Ovary (tissue), 9 donors: Measurements from ENCODE around the gene DIDO1. TPM values are rescaled to one million over a fixed set of nuclear protein-coding genes. Genes with fewer than 3 reads are reported as not detected.

ENCODE experiments used
- DNase-seq, 5 donors: peaks; one replicate each; pipeline ENCODE4 v3.0.0-alpha.2; 2019 to 2020
- H3K27ac ChIP-seq, 2 donors: fragments of 200-600 bp; one replicate each; pipeline versions ENCODE4 v1.5.1 to v1.8.0; 2019 to 2022
- H3K27me3 ChIP-seq: fragments of 200-600 bp; one replicate; pipeline ENCODE4 v1.8.0; 2022
- H3K36me3 ChIP-seq: fragments of 200-600 bp; sonication (generic); one replicate; pipeline ENCODE4 v1.5.1; 2019
- H3K4me1 ChIP-seq: one replicate; pipeline ENCODE4 v1.8.1; 2013; ENCODE audit warnings: mild to moderate bottlenecking, moderate library complexity; ENCODE audit not compliant: insufficient read depth
- H3K4me3 ChIP-seq: fragments of 200-600 bp; sonication (generic); one replicate; pipeline ENCODE4 v1.5.1; 2017
- H3K9me3 ChIP-seq, 2 donors: fragments of 200-600 bp in 1 of 2; sonication (generic) in 1 of 2; one replicate each; pipeline versions ENCODE4 v1.5.1 to v1.8.1; 2013 to 2019; ENCODE audit warnings: mild to moderate bottlenecking in 1 of 2, moderate library complexity in 1 of 2
- EP300 ChIP-seq: sonication (generic); formaldehyde crosslinking; IDR thresholded peaks from one replicate; pipeline ENCODE4 v1.6.1; 2017; ENCODE audit warnings: antibody characterized with exemption
- POLR2A ChIP-seq: fragments of 450-650 bp; IDR thresholded peaks from one replicate; pipeline ENCODE4 v1.6.1; 2017; ENCODE audit warnings: antibody characterized with exemption, mild to moderate bottlenecking, moderate library complexity
- WGBS, 3 donors: extraction: QIAGEN DNeasy Blood & Tissue Kit in 1 of 3; methylation state at CpG; one replicate each; pipeline versions ENCODE4 v1.1.5 to v1.1.7; 2013 to 2017; 5-methylcytosine and 5-hydroxymethylcytosine counted together
- intact Hi-C, 4 donors: fragments of 100-400 bp; cut with DNase I; formaldehyde crosslinking; loops; one replicate each; pipeline versions ENCODE4 v1.11.0 to v1.15.1; 2022 to 2023
- polyA plus RNA-seq, 2 donors: library from polyadenylated mRNA; stranded (reverse); fragments of 200-250 nt in 1 of 2; fragments of 350-450 nt in 1 of 2; fragmentation: Illumina TruSeq in 1 of 2; extraction: RNeasy Lipid Tissue Mini Kit (QIAGEN cat#74804) in 1 of 2; gene quantifications; one replicate each; pipeline ENCODE4 v1.2.3, GENCODE V29; 2013 to 2014
- total RNA-seq, 7 donors: library from RNA; depleted of rRNA in 2 of 7; stranded (reverse); fragments of >200 nt in 2 of 7; fragmentation: NEBNext Ultra II Directional in 3 of 7; extraction: Animal tissue kit (Norgen Biotek cat#: 25700) in 3 of 7; gene quantifications; one replicate each; pipeline versions ENCODE4 v1.1.0 to v1.2.4, GENCODE V29; 2016 to 2023
- TF ChIP-seq, protein P1 (sequence below), 3 donors: fragments of 450-650 bp in 2 of 3; fragments of 200-600 bp in 1 of 3; IDR thresholded peaks; one replicate each; pipeline versions ENCODE4 v1.5.1 to v1.8.0; 2016 to 2022; ENCODE audit warnings: antibody characterized with exemption in 3 of 3, mild to moderate bottlenecking in 1 of 3
- donor health status: DM: no; HTN: no; CAD: no; lungs with moderate emphysema.
- donor health status: DM: no; HTN: no; CAD: no.
- donor health status: Bipolar disorder and iron deficiency.
- donor health status: DM: yes; HTN: yes; CAD: no.
- donor health status: DM: no; HTN: no; CAD: no.
- donor health status: DM: yes; HTN: yes; CAD: no.

Gene DIDO1
- total and polyA plus RNA-seq, 9 donors, result 42.9 to 82.2 (median 56.2) TPM

DNA sequence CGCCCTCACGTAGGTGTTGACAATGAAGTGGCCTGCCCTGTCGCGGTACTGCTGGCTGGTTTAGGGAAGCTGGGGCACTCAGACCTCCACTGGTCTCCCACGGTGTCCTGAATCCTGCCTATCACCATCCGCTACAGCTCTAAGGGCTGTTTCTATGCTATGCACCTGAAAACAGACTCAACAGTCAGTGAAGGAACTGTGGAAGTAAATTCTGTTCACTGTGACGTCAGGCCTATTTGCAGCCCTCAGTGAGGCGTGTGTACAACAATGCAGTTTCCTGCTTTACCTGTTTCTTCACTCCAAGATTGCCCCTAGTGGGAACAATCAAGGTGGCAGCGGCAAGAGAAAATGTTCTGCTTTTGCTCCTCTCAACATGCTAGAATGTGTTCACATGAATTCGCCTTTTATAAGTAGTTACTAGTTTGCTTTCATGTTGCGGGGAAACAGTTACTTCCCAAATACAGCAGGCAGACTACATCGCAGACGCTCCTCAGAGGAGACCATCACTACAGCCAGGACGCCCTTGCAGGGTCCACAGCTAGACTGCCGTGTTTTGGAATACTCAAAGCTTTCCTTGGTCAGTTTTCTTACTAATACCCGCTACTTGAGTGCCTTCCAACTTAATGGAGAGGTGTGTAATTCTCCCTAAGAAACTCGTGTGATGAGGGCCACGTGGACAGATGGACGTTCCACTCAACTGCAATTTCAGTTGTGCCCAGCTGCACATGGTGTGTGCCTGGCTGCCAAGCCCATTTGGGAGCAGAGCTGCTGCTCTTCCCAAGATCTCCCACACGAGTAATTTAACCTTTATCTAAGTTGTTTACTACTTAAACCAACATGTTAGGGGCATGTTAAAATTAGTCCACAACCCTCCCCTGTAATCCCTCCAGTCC lies 25.4 kb downstream of the DIDO1 start:
- Histone ChIP-seq H3K27ac (no peak overlapping the region), H3K4me1 (peaks cover 3% of the 10 kb centered on the region), H3K27me3 (no peaks in the 10 kb centered on the region), H3K4me3 (no peak overlapping the region), H3K36me3 (no peaks in the 10 kb centered on the region), H3K9me3 (no peaks in the 10 kb centered on the region)
- whole genome bisulfite sequencing, 3 donors, result 44 to 50% (median 45%) methylated on average over 20 of the region's 20 CpGs
- TF ChIP-seq POLR2A (no peak), EP300 (no peak)
- TF ChIP-seq, protein P1, sequence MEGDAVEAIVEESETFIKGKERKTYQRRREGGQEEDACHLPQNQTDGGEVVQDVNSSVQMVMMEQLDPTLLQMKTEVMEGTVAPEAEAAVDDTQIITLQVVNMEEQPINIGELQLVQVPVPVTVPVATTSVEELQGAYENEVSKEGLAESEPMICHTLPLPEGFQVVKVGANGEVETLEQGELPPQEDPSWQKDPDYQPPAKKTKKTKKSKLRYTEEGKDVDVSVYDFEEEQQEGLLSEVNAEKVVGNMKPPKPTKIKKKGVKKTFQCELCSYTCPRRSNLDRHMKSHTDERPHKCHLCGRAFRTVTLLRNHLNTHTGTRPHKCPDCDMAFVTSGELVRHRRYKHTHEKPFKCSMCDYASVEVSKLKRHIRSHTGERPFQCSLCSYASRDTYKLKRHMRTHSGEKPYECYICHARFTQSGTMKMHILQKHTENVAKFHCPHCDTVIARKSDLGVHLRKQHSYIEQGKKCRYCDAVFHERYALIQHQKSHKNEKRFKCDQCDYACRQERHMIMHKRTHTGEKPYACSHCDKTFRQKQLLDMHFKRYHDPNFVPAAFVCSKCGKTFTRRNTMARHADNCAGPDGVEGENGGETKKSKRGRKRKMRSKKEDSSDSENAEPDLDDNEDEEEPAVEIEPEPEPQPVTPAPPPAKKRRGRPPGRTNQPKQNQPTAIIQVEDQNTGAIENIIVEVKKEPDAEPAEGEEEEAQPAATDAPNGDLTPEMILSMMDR (IDR thresholded peaks at IDR 0.05), result no peak
- no peak for DNase-seq
- intact Hi-C loops, result loop anchor here (2.0 to 10.0 kb wide), 3 partner anchors 104 to 108 kb away; partner anchors contain the start of gene BHLHE23 (in 3 of the 4)

DNA sequence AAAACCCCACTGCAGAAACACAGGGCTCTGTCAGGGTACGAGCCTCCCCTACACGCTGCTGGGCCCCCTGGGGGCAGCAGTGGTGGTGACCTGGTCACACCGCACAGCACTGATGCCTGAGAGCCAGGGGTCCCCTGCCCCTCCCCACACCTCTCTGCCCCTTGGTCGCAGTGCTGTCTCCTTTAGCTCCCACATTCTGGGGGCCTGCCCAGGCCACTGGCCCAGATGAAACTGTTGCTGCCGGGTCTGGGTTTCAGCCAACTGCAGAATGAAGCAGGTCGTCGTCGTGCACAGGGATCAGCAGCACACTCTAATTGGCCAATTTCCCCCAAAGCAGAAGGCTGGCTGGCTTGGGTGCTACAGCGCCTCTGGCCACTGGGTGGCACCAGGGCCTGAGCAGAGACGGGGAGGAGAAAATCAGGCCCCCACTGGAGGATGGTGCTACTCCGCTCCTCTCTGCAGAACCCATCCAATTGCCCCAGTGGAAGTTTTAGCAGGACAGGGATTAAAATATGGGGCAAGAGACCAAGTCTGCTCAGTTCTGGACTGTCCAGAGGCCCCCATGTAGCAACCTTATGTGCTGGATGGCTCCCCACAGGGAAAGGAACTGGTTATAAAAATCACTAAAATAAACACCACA lies 26.1 kb downstream of the DIDO1 start:
- no peak overlapping the region for H3K4me3 ChIP-seq
- H3K27me3 ChIP-seq, result no peaks in the 10 kb centered on the region
- no peaks in the 10 kb centered on the region for H3K9me3 ChIP-seq
- H3K27ac ChIP-seq, result no peak overlapping the region
- no peak for TF ChIP-seq EP300
- TF ChIP-seq POLR2A, result no peak
- TF ChIP-seq, protein P1 (IDR thresholded peaks at IDR 0.05), result peak; percentile 65 to 91 (median 82)
- DNase-seq, result peak; percentile 77 to 85 (median 82)
- 1 to 3% (median 1%) methylated on average over 11 of the region's 11 CpGs for WGBS, 3 donors
- intact Hi-C loops, result loop anchor here (2.0 to 10.0 kb wide), 3 partner anchors 105 to 109 kb away; partner anchors contain the start of gene BHLHE23 (in 3 of the 4)
- H3K4me1 ChIP-seq, result peaks cover 3% of the 10 kb centered on the region
- no peaks in the 10 kb centered on the region for H3K36me3 ChIP-seq

GRCh38 chr20:62899633-62900051 lies 26.7 kb downstream of the DIDO1 start:
- intact Hi-C loops, result loop anchor here (2.0 to 10.0 kb wide), 3 partner anchors 105 to 109 kb away; partner anchors contain the start of gene BHLHE23 (in 3 of the 4)
- Histone ChIP-seq H3K4me1 (peaks cover 3% of the 10 kb centered on the region), H3K4me3 (no peak overlapping the region), H3K9me3 (no peaks in the 10 kb centered on the region), H3K27ac (no peak overlapping the region), H3K36me3 (no peaks in the 10 kb centered on the region), H3K27me3 (no peaks in the 10 kb centered on the region)
- WGBS, 3 donors, result 3 to 4% (median 4%) methylated on average over 6 of the region's 6 CpGs
- peak in 1 of 5 donors; percentile 47 for DNase-seq
- TF ChIP-seq EP300 (no peak), POLR2A (no peak)
- TF ChIP-seq, protein P1 (IDR thresholded peaks at IDR 0.05), result no peak

DNA sequence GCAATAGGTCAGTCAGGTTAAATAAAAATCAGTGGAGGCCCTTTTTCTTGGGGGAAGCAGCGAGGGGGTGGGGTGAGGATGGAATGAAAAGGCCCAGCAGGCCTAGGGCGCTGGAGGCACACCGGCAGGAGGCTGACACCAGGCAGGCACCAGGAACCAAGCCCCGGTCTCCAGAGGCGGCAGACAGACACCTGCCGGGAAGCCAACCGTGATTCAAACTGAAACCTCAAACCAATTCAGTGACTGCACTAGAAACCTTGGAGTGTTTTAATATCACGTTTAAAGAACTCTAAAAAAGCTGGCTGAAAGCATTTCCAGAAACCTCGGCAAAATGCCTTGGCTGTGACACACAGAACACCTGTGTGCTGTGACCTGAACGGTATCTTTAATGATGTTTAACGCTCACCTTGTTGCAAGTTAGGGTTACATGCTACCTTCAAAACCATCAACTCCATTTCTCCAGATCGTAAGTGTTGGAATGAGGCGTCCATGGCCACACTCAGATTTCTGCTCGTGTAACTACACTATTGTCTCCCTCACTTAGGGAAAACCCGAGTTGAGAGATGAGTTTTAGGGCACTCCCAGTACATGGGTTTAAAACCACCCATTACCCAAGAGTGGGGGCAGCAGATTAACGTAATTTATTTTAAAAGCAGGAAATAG lies 27.2 kb downstream of the DIDO1 start:
- Histone ChIP-seq H3K27me3 (no peaks in the 10 kb centered on the region), H3K27ac (no peak overlapping the region), H3K4me3 (no peak overlapping the region), H3K36me3 (no peaks in the 10 kb centered on the region), H3K9me3 (no peaks in the 10 kb centered on the region), H3K4me1 (peaks cover 3% of the 10 kb centered on the region)
- DNase-seq, result no peak
- intact Hi-C loops, result no loop called here
- 21 to 36% (median 24%) methylated on average over 16 of the region's 16 CpGs for WGBS, 3 donors
- TF ChIP-seq POLR2A (no peak), EP300 (no peak)
- TF ChIP-seq, protein P1 (IDR thresholded peaks at IDR 0.05), result no peak
